ENCODE measurements around the gene ITM2C. TPM values are rescaled to one million over a fixed set of nuclear protein-coding genes. Genes with fewer than 3 reads are reported as not detected.

Gene ITM2C
- total RNA-seq, 1 donor from 2014 or later: 16.7 TPM

- intact Hi-C loops (cut with micrococcal nuclease): loop anchor here (5.0 kb wide), 1 partner anchor 147 kb away; no protein-coding TSS in a partner anchor
Observed at GRCh38 chr2:230904856-230905447, 40.2 kb downstream of the ITM2C start.

GRCh38 chr2:230905448-230906421 is 41.0 kb downstream of the ITM2C start:
- intact Hi-C loops (cut with micrococcal nuclease): no loop called here

- intact Hi-C loops (cut with micrococcal nuclease): no loop called here
Observed at GRCh38 chr2:230906471-230907230, 41.9 kb downstream of the ITM2C start.

- intact Hi-C loops (cut with micrococcal nuclease): no loop called here
Observed at GRCh38 chr2:230907361-230908091, 42.8 kb downstream of the ITM2C start.

- intact Hi-C loops (cut with micrococcal nuclease): no loop called here
Observed at GRCh38 chr2:230908092-230908594, 43.4 kb downstream of the ITM2C start.

- intact Hi-C loops (cut with micrococcal nuclease): no loop called here
Observed at GRCh38 chr2:230908595-230909191, 44.0 kb downstream of the ITM2C start.

GRCh38 chr2:230909841-230910545 is 45.3 kb downstream of the ITM2C start:
- intact Hi-C loops (cut with micrococcal nuclease): no loop called here

GRCh38 chr2:230910546-230911177 is 45.9 kb downstream of the ITM2C start:
- intact Hi-C loops (cut with micrococcal nuclease): no loop called here

GRCh38 chr2:230912046-230912445 is 47.3 kb downstream of the ITM2C start:
- intact Hi-C loops (cut with micrococcal nuclease): no loop called here

GRCh38 chr2:230912724-230913123 is 48.0 kb downstream of the ITM2C start:
- intact Hi-C loops (cut with micrococcal nuclease): no loop called here

GRCh38 chr2:230913406-230914143 is 48.8 kb downstream of the ITM2C start:
- intact Hi-C loops (cut with micrococcal nuclease): no loop called here

GRCh38 chr2:230914886-230915285 is 50.1 kb downstream of the ITM2C start:
- intact Hi-C loops (cut with micrococcal nuclease): no loop called here

- intact Hi-C loops (cut with micrococcal nuclease): no loop called here
Observed at GRCh38 chr2:230915319-230915718, 50.6 kb downstream of the ITM2C start.

GRCh38 chr2:230916218-230916617 is 51.5 kb downstream of the ITM2C start:
- intact Hi-C loops (cut with micrococcal nuclease): no loop called here

- intact Hi-C loops (cut with micrococcal nuclease): no loop called here
Observed at GRCh38 chr2:230919240-230919639, 54.5 kb downstream of the ITM2C start.

GRCh38 chr2:230919681-230920080 is 54.9 kb downstream of the ITM2C start:
- intact Hi-C loops (cut with micrococcal nuclease): no loop called here

- intact Hi-C loops (cut with micrococcal nuclease): no loop called here
Observed at GRCh38 chr2:230920167-230920566, 55.4 kb downstream of the ITM2C start.

GRCh38 chr2:230921806-230922595 is 57.3 kb downstream of the ITM2C start:
- intact Hi-C loops (cut with micrococcal nuclease): no loop called here

Measured in T-helper 2 cell treated with Interferon-gamma antibody and Interleukin-4, amounts not matched to agents 100 ng/mL and 5 ng/mL, for 36 hours (primary cell).